K562 (cell line): ENCODE results near the gene SLC22A23.

ENCODE experiments used
- ARNT ChIP-seq, 2 experiments: fragments of 450-650 bp; IDR thresholded peaks; 2 replicates each; pipeline ENCODE4 v1.6.1; 2016; ENCODE audit warnings: mild to moderate bottlenecking in 1 of 2
- ATF3 ChIP-seq, 2 experiments: fragments of 450-650 bp in 1 of 2; sonication (generic) in 1 of 2; formaldehyde crosslinking in 1 of 2; IDR thresholded peaks in 1 of 2; conservative IDR thresholded peaks in 1 of 2; 2 replicates each; pipeline versions ENCODE4 v1.6.1 to v1.8.1; 2016 to 2023; ENCODE audit warnings: mild to moderate bottlenecking in 2 of 2, moderate library complexity in 2 of 2, inconsistent platforms in 1 of 2, missing genetic modification reagents in 1 of 2
- CTCF ChIP-seq, 3 experiments: IDR thresholded peaks in 2 of 3; conservative IDR thresholded peaks in 1 of 3; 2 replicates each; pipeline ENCODE4 v1.5.1; 2011 to 2012; ENCODE audit warnings: low read length in 3 of 3, mild to moderate bottlenecking in 3 of 3, control low read depth in 2 of 3, improper control_type of control experiment in 1 of 3, inconsistent platforms in 1 of 3, low read depth in 1 of 3, mixed read lengths in 1 of 3, moderate library complexity in 1 of 3; ENCODE audit not compliant: insufficient read depth in 2 of 3
- GATAD2A ChIP-seq: fragments of 450-650 bp; IDR thresholded peaks from 2 replicates; pipeline ENCODE4 v1.6.1; 2017
- POLR2A ChIP-seq: fragments of 450-650 bp; conservative IDR thresholded peaks from 2 replicates; pipeline ENCODE4 v1.6.1; 2016
- RAD21 ChIP-seq, 2 experiments: fragments of 250-450 bp in 1 of 2; fragments of 450-650 bp in 1 of 2; sonication (Bioruptor Pico) in 1 of 2; formaldehyde crosslinking in 1 of 2; IDR thresholded peaks in 1 of 2; conservative IDR thresholded peaks in 1 of 2; 2 replicates each; pipeline versions ENCODE4 v1.4.0 to v1.8.0; 2020 to 2022; ENCODE audit warnings: mild to moderate bottlenecking in 2 of 2, moderate library complexity in 1 of 2
- TEAD4 ChIP-seq, 2 experiments: sonication (generic) in 1 of 2; formaldehyde crosslinking in 1 of 2; IDR thresholded peaks; 2 replicates each; pipeline versions ENCODE4 v1.6.1 to v1.8.0; 2012 to 2022; ENCODE audit warnings: borderline replicate concordance in 1 of 2, inconsistent platforms in 1 of 2, low read length in 1 of 2, mild to moderate bottlenecking in 1 of 2, missing genetic modification reagents in 1 of 2
- ZFP36 ChIP-seq: fragments of 150-350 bp; IDR thresholded peaks from 2 replicates; pipeline ENCODE4 v1.6.1; 2018; ENCODE audit warnings: low read length, low read depth; ENCODE audit not compliant: partially characterized antibody
- ZNF212 ChIP-seq: fragments of 450-650 bp; formaldehyde crosslinking; IDR thresholded peaks from 2 replicates; pipeline ENCODE4 v1.4.0; 2020; ENCODE audit warnings: mild to moderate bottlenecking
- ZNF512 ChIP-seq: IDR thresholded peaks from 2 replicates; pipeline ENCODE4 v1.6.1; 2016; ENCODE audit warnings: missing genetic modification characterization, missing compliant biosample characterization
- ZNF75A ChIP-seq: fragments of 450-650 bp; formaldehyde crosslinking; IDR thresholded peaks from 2 replicates; pipeline ENCODE4 v1.4.0; 2020; ENCODE audit warnings: mild to moderate bottlenecking

- TF ChIP-seq POLR2A (no peak), ATF3 (IDR thresholded peaks at IDR 0.05) (no peak), ATF3 (CRISPR knock-in tag; conservative IDR thresholded peaks at IDR 0.05) (no peak), ARNT (IDR thresholded peaks at IDR 0.05) (no peak), ZFP36 (no peak), GATAD2A (no peak), RAD21 (CRISPR knock-in tag; conservative IDR thresholded peaks at IDR 0.05 in 1 of 2, IDR thresholded peaks at IDR 0.05 in 1 of 2) (no peak), CTCF (IDR thresholded peaks at IDR 0.05 in 2 of 3, conservative IDR thresholded peaks at IDR 0.05 in 1 of 3; ENCODE audit: insufficient read depth in 2 of 3, low read depth in 1 of 3, low read length in 3 of 3) (no peak), ZNF75A (no peak), TEAD4 (IDR thresholded peaks at IDR 0.05; ENCODE audit: low read length) (no peak), TEAD4 (CRISPR knock-in tag; IDR thresholded peaks at IDR 0.05; ENCODE audit: borderline replicate concordance) (no peak), ZNF212 (CRISPR knock-in tag) (no peak), ZNF512 (tag) (no peak)
These were observed 144.1 kb downstream of the SLC22A23 start for GRCh38 chr6:3312604-3313231.
